A549 (cell line): ENCODE data around the gene BBS9. TPM values are rescaled to one million over a fixed set of nuclear protein-coding genes. Genes with fewer than 3 reads are reported as not detected.

Experiments
- ATAC-seq, 2 experiments: fragments of 200-7000 bp in 1 of 2; fragments of >200 bp in 1 of 2; cut with Nextera tagmentation in 1 of 2; cut with Tn5 transposase in 1 of 2; 3 replicates each; pipeline versions ENCODE4 v1.8.0 to v1.9.1; 2018 to 2020; ENCODE audit warnings: mild to moderate bottlenecking in 1 of 2, moderate library complexity in 1 of 2
- CTCF ChIA-PET: fragments of 300-600 bp; sonication (Branson Sonifier 250); formaldehyde crosslinking; extraction: SDS; loops from one replicate; lab custom pipeline; 2021; ENCODE audit warnings: antibody characterized with exemption, inconsistent platforms; lab: Yijun Ruan, JAX
- POLR2A ChIA-PET: fragments of 350-600 bp; formaldehyde crosslinking; extraction: SDS; loops from one replicate; lab custom pipeline; 2021; ENCODE audit warnings: antibody characterized with exemption, inconsistent platforms; lab: Yijun Ruan, JAX
- DNase-seq, 2 experiments: peaks; one replicate each; pipeline versions ENCODE4 v3.0.0 to v3.0.0-alpha.2; 2011 to 2016; ENCODE audit warnings: low read depth in 1 of 2, low spot score in 1 of 2
- FAIRE-seq: peaks from 2 replicates; lab custom pipeline; 2011; peaks lifted over from hg19 to GRCh38; lab: Jason Lieb, UNC
- H3K27ac ChIP-seq, 2 experiments: fragments of >200 bp; sonication (Bioruptor Twin); formaldehyde crosslinking; 3 replicates each; pipeline ENCODE4 v1.5.1; 2016 to 2017
- H3K4me1 ChIP-seq: fragments of >200 bp; sonication (Bioruptor Twin); formaldehyde crosslinking; 3 replicates; pipeline ENCODE4 v1.6.1; 2016
- H3K4me2 ChIP-seq: fragments of >200 bp; sonication (Bioruptor Twin); formaldehyde crosslinking; 3 replicates; pipeline ENCODE4 v1.6.1; 2016
- H3K4me3 ChIP-seq: fragments of >200 bp; sonication (Bioruptor Twin); formaldehyde crosslinking; 3 replicates; pipeline ENCODE4 v1.5.1; 2016
- H3K9me3 ChIP-seq: fragments of >200 bp; sonication (Bioruptor Twin); formaldehyde crosslinking; 3 replicates; pipeline ENCODE4 v1.6.1; 2016
- BHLHE40 ChIP-seq: IDR thresholded peaks from 2 replicates; pipeline ENCODE4 v1.6.1; 2012; ENCODE audit warnings: low read depth, low read length, inconsistent platforms
- CBX8 ChIP-seq: fragments of 200-600 bp; sonication (generic); IDR thresholded peaks from 2 replicates; pipeline ENCODE4 v1.6.1; 2016
- E2F6 ChIP-seq: IDR thresholded peaks from 2 replicates; pipeline ENCODE4 v1.6.1; 2012; ENCODE audit warnings: low read depth, borderline replicate concordance
- EHF ChIP-seq: fragments of 250-450 bp; sonication (Bioruptor Pico); IDR thresholded peaks from 2 replicates; pipeline ENCODE4 v1.5.0; 2020; ENCODE audit warnings: mild to moderate bottlenecking
- EHMT2 ChIP-seq: fragments of 200-600 bp; sonication (generic); IDR thresholded peaks from 2 replicates; pipeline ENCODE4 v1.6.1; 2016; ENCODE audit warnings: antibody characterized with exemption, low read depth, mild to moderate bottlenecking, moderate library complexity
- ELK1 ChIP-seq: fragments of 150-350 bp; IDR thresholded peaks from 2 replicates; pipeline ENCODE4 v1.6.1; 2014; ENCODE audit warnings: low read depth, mild to moderate bottlenecking, low read length
- EP300 ChIP-seq, 2 experiments: fragments of >200 bp; sonication (Bioruptor Twin); formaldehyde crosslinking; IDR thresholded peaks; 2 replicates in 1 of 2; 3 replicates in 1 of 2; pipeline ENCODE4 v1.6.1; 2016 to 2017
- ESRRA ChIP-seq: fragments of 150-350 bp; IDR thresholded peaks from 2 replicates; pipeline ENCODE4 v1.6.1; 2014; ENCODE audit warnings: mild to moderate bottlenecking, low read length, borderline replicate concordance
- HES2 ChIP-seq: fragments of >200 bp; sonication (Bioruptor Twin); formaldehyde crosslinking; IDR thresholded peaks from 2 replicates; pipeline ENCODE4 v1.6.1; 2016
- HOXA7 ChIP-seq: fragments of 250-450 bp; sonication (Bioruptor Pico); IDR thresholded peaks from 2 replicates; pipeline ENCODE4 v1.5.0; 2020; ENCODE audit warnings: mild to moderate bottlenecking, moderate library complexity
- HOXB5 ChIP-seq: fragments of 250-450 bp; sonication (Bioruptor Pico); IDR thresholded peaks from 2 replicates; pipeline ENCODE4 v1.5.0; 2020; ENCODE audit warnings: mild to moderate bottlenecking, moderate library complexity
- JUNB ChIP-seq: fragments of >200 bp; sonication (Bioruptor Twin); formaldehyde crosslinking; IDR thresholded peaks from 2 replicates; pipeline ENCODE4 v1.6.1; 2016
- MAFK ChIP-seq: fragments of 450-650 bp; IDR thresholded peaks from 2 replicates; pipeline ENCODE4 v1.6.1; 2014; ENCODE audit not compliant: partially characterized antibody
- MAX ChIP-seq: IDR thresholded peaks from 2 replicates; pipeline ENCODE4 v1.6.1; 2012
- MYC ChIP-seq: IDR thresholded peaks from 2 replicates; pipeline ENCODE4 v1.6.1; 2012; ENCODE audit warnings: mild to moderate bottlenecking, inconsistent platforms, low read length, improper control_type of control experiment, borderline replicate concordance
- NFE2L2 ChIP-seq: fragments of 150-350 bp; conservative IDR thresholded peaks from 2 replicates; pipeline ENCODE4 v1.6.1; 2014; ENCODE audit warnings: low read length
- PBX3 ChIP-seq: IDR thresholded peaks from 2 replicates; pipeline ENCODE4 v1.6.1; 2012
- REST ChIP-seq: fragments of 200-600 bp; sonication (generic); IDR thresholded peaks from 2 replicates; pipeline ENCODE4 v1.6.1; 2016; ENCODE audit warnings: antibody characterized with exemption, mild to moderate bottlenecking, moderate library complexity
- SMC3 ChIP-seq: fragments of >200 bp; sonication (Bioruptor Twin); formaldehyde crosslinking; IDR thresholded peaks from 3 replicates; pipeline ENCODE4 v1.6.1; 2018; ENCODE audit warnings: inconsistent platforms
- SREBF2 ChIP-seq: fragments of 450-650 bp; IDR thresholded peaks from 2 replicates; pipeline ENCODE4 v1.6.1; 2014; ENCODE audit warnings: mild to moderate bottlenecking, moderate library complexity
- TP53 ChIP-seq: fragments of 250-450 bp; sonication (Bioruptor Pico); IDR thresholded peaks from 2 replicates; pipeline ENCODE4 v1.5.0; 2021; ENCODE audit warnings: mild to moderate bottlenecking, moderate library complexity
- ZC3H11A ChIP-seq: fragments of 450-650 bp; IDR thresholded peaks from 2 replicates; pipeline ENCODE4 v1.6.1; 2014; ENCODE audit warnings: antibody characterized with exemption, mild to moderate bottlenecking
- ZFP36 ChIP-seq: fragments of 450-650 bp; IDR thresholded peaks from 2 replicates; pipeline ENCODE4 v1.6.1; 2014; ENCODE audit warnings: borderline replicate concordance; ENCODE audit not compliant: partially characterized antibody
- ZNF302 ChIP-seq: fragments of 250-450 bp; sonication (Bioruptor Pico); IDR thresholded peaks from 2 replicates; pipeline ENCODE4 v1.9.0; 2021; ENCODE audit warnings: inconsistent platforms, mild to moderate bottlenecking, moderate library complexity
- ZSCAN20 ChIP-seq: fragments of 250-450 bp; sonication (Bioruptor Pico); IDR thresholded peaks from 2 replicates; pipeline ENCODE4 v1.8.0; 2022; ENCODE audit warnings: mild to moderate bottlenecking, moderate library complexity
- WGBS: methylation state at CpG from one replicate; pipeline ENCODE4 v1.1.6; 2017; ENCODE audit errors: missing lambda C conversion rate; 5-methylcytosine and 5-hydroxymethylcytosine counted together
- polyA plus RNA-seq, 4 experiments: library from polyadenylated mRNA; depleted of rRNA in 3 of 4; stranded (reverse); fragments of >200 nt; fragmentation: RNase III in 1 of 4; extraction: RNeasy Plus Mini Kit Qiagen cat#74134 plus additional on column Dnase treatment in 1 of 4; gene quantifications; 2 replicates in 3 of 4; 3 replicates in 1 of 4; pipeline ENCODE4 v1.2.3, GENCODE V29; 2011 to 2017

The BBS9 gene
- polyA plus RNA-seq, 2 of the 4 experiments (the other 2 are of a cell fraction), result 8.3 to 9.1 TPM

- H3K27ac ChIP-seq, result no peak overlapping the region
- no peaks in the 10 kb centered on the region for H3K4me1 ChIP-seq
- no peak for TF ChIP-seq MAX
- no peak for TF ChIP-seq CBX8
- no peak for TF ChIP-seq ELK1
- no peak for TF ChIP-seq BHLHE40
- TF ChIP-seq HOXB5 (CRISPR knock-in tag), result no peak
- TF ChIP-seq MAFK, result peak; percentile 46
- TF ChIP-seq ZFP36, result no peak
- TF ChIP-seq E2F6, result no peak
- TF ChIP-seq, all 56 proteins: peak for 1
- Histone ChIP-seq H3K9me3 (no peaks in the 10 kb centered on the region), H3K4me3 (no peak overlapping the region), H3K4me2 (no peak overlapping the region)
- ATAC-seq (no peak), FAIRE-seq (no peak), DNase-seq (no peak)
- ChIA-PET POLR2A (no interaction called here), CTCF (no interaction called here)
- WGBS, result 80% methylated on average over 7 of the region's 7 CpGs
Observed at GRCh38 chr7:33535989-33536388, 406.6 kb downstream of the BBS9 start.

GRCh38 chr7:33536398-33537103 is 407.2 kb downstream of the BBS9 start:
- FAIRE-seq, result no peak
- no peak for DNase-seq
- H3K9me3 ChIP-seq, result no peaks in the 10 kb centered on the region
- ChIA-PET CTCF (no interaction called here), POLR2A (no interaction called here)
- TF ChIP-seq HOXA7 (CRISPR knock-in tag), result no peak
- no peak for TF ChIP-seq ZC3H11A
- TF ChIP-seq ZSCAN20 (CRISPR knock-in tag), result no peak
- TF ChIP-seq EHMT2, result no peak
- no peak for TF ChIP-seq MYC
- TF ChIP-seq ZFP36, result no peak
- TF ChIP-seq SREBF2, result no peak
- TF ChIP-seq ESRRA, result no peak
- no peak for ATAC-seq
- no peak overlapping the region for H3K4me3 ChIP-seq
- no peak overlapping the region for H3K27ac ChIP-seq
- WGBS, result 9% methylated on average over 2 of the region's 4 CpGs
- no peaks in the 10 kb centered on the region for H3K4me1 ChIP-seq
- H3K4me2 ChIP-seq, result no peak overlapping the region

- H3K9me3 ChIP-seq, result no peaks in the 10 kb centered on the region
- FAIRE-seq, result no peak
- DNase-seq, result no peak
- ChIA-PET POLR2A (no interaction called here), CTCF (no interaction called here)
- no peaks in the 10 kb centered on the region for H3K4me1 ChIP-seq
- no peak for ATAC-seq
- no peak overlapping the region for H3K4me2 ChIP-seq
- H3K4me3 ChIP-seq, result no peak overlapping the region
- no peak overlapping the region for H3K27ac ChIP-seq
- WGBS, result 79% methylated on average over 3 of the region's 3 CpGs
- TF ChIP-seq EP300 (IDR thresholded peaks at IDR 0.05), result no peak
- no peak for TF ChIP-seq TP53 (CRISPR knock-in tag)
- TF ChIP-seq PBX3, result no peak
- no peak for TF ChIP-seq NFE2L2
- no peak for TF ChIP-seq MYC
- TF ChIP-seq SMC3, result no peak
- no peak for TF ChIP-seq SREBF2
- TF ChIP-seq ELK1, result no peak
- no peak for TF ChIP-seq E2F6
- no peak for TF ChIP-seq HES2
- no peak for TF ChIP-seq ZFP36
- TF ChIP-seq ZNF302, result no peak
- TF ChIP-seq EHF (CRISPR knock-in tag), result no peak
- no peak for TF ChIP-seq JUNB
- no peak for TF ChIP-seq CBX8
- TF ChIP-seq REST, result no peak
Observed at GRCh38 chr7:33537104-33537477, 407.7 kb downstream of the BBS9 start.
